Measurements from ENCODE around the gene CARNS1.
A peak's percentile ranks its signal among the peaks of the same experiment; 100 is the strongest.
"Not testable (repeated sequence)": the region's sequence is repeated elsewhere in the genome, so short reads cannot be mapped to it uniquely, and the experiment has no call there.

CARNS1 gene

DNA sequence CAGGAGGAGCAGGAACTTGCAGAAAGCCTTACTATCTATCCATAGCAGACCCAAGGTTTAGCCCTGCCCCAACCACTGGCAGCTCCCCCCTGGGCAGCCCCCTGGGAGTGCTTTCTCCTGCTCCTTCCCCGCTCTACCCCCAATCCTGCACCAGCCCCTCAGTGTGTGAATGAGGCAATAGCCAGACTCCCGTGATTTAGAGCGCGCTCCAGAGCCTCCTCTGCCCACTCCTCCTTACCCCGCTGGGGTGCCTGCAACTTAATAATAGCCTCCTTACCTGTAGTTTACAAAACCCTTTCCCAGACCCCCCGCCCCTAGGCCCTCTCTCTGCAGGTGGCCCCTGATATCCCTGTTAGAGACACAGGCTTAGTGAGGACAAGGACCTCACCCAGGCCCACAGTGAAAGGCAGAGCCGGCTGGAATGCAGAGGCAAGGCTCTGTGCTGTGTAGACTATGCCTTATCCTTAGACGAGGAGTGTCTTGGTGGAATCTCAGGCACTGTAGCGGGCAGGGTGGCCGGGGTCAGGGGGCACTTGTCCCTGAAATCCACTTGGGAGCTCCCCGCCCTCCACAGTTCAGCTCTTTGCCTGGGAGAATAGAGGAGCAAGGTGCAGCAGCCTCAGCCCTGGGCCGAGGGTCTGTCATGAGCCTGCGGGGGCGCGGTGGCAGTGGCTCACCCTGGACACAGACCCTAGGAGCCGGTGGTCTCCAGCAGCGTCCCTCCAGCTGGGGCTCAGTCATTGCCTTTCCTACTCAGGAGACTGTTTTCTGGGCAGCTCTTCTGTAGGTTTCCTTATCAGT lies 4.3 kb upstream of the CARNS1 start:
- DNase-seq, result no peak

DNA sequence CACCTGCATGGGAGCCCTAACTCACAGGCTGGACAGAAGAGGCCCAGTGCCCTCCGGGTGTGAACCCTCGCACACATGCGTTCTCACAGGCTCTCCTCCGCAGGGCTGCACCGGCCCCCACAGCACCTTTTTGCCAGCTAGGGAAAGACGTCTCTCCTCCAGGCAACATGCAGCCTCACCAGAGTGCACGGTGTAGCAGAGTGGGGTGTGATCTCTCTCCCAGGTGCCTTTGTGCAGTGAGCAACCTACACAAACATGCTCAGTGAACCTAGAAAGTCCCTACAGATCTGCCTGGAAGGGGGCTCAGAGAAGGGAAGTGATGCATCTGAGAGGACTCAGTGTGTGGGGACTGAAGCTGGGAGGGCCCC lies 3.7 kb upstream of the CARNS1 start:
- no peak for DNase-seq

- DNase-seq, result no peak
Observed at GRCh38 chr11:67412495-67413179, 2.8 kb upstream of the CARNS1 start.

DNA sequence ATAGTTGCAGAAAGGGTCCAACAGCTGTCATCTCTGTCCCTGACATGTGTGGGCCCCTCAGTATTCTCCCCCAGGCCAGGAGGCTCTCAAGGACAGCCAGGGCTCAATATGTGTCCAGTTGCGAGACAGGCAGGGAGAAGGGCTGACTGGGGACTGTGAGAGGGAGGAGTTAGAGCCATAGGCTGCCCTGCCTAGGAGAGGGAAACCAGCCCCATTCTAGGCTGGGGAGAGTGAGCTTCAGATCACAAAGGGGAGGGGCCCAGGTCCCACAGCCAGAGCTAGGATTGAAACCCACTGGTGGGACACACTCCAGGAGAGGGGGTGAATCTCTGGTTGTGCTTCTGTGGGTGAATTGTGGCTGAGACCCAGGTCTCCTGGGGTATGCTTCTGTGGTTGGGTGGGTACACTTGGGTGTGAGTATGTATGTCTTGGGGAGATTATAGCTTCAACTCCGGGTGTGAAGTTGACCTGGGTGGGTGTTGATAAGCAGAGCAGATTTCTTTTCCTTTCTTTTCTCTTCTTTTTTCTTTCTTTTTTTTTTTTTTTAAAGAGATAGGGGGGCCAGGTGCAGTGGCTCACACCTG lies 2.1 kb upstream of the CARNS1 start:
- no peak for DNase-seq

- DNase-seq, result peak; percentile 71
Observed at GRCh38 chr11:67416416-67417335, 1.2 kb downstream of the CARNS1 start.

DNA sequence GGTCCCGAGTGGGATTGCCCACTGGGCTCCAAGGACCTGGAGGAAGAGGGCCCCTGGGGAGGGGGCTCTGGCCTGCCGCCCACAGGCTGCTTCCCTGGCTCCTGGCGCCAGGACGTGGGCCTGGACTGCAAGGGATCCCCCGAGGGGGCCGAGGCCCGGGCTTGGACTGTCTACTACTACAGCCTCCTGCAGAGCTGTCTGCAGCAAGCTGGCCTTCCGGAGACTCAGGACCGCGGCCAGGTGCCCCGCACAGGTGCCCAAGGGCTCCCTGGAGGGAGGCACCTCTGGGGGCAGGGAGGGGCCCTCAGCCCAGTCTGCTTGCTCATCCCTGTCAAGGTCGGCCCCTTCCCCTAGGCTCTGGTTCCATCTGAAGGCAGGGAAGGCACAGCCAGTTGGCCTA lies 1.9 kb downstream of the CARNS1 start:
- DNase-seq, result no peak

DNA sequence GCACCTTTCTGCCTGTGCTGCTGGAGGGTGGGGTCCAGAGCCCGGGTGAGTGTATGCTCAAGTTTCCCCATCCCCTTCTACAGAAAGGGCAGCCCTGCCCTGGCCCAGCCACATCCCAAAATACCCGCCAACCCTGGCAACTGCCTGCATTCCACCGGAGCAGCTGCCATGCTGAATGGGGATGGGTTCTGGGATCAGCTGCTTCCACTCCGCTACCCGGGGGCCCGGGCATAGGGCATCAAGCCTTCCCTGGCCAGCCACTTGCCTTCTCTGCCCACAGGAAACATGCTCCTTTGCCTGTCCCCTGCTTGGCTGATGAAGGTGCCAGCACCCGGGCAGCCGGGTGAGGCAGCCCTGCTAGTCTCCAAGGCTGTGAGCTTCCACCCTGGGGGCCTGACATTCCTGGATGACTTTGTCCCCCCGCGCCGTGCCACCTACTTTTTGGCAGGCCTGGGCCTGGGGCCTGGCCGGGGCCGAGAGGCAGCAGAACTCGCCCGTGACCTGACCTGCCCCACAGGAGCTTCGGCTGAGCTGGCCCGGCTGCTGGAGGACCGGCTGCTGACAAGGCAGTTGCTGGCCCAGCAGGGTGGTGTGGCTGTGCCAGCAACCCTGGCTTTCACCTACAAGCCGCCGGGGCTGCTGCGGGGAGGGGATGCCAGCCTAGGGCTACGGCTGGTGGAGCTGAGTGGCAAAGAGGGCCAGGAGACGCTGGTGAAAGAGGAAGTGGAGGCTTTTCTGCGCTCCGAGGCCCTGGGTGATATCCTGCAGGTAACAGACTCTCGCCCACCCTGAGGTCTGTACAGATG lies 3.2 kb downstream of the CARNS1 start:
- no peak for DNase-seq

DNA sequence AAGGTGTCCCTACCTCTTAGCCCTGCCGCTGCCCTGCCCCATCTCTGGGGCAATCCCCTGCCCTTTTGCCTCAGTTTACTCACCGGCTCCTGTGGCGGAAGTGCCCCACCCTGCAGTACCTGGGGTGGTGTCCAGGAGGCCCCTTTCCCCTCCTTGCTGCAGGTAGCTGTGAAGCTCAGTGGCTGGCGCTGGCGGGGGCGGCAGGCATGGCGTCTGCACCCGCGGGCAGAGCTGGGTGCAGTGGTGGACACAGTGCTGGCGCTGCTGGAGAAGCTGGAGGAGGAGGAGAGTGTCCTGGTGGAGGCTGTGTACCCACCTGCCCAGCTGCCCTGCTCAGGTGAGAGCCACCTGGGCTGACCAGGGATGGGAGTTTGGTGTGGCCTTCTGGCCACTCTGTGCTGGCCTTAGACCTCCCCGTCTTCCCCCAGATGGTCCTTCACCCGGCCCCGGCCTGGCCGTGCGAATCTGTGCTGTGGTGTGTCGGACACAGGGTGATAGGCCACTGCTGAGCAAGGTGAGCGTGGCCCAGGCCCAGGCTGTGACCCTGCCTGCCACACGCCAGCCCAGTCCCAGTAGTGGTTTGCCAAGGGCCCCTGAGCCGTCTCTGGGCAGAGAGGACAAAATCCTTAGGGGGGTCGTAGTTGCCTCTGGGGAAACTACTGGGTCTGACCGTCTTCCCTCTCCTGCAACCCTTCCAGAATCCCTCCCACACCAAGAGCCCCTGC lies 4.0 kb downstream of the CARNS1 start:
- DNase-seq, result no peak

DNA sequence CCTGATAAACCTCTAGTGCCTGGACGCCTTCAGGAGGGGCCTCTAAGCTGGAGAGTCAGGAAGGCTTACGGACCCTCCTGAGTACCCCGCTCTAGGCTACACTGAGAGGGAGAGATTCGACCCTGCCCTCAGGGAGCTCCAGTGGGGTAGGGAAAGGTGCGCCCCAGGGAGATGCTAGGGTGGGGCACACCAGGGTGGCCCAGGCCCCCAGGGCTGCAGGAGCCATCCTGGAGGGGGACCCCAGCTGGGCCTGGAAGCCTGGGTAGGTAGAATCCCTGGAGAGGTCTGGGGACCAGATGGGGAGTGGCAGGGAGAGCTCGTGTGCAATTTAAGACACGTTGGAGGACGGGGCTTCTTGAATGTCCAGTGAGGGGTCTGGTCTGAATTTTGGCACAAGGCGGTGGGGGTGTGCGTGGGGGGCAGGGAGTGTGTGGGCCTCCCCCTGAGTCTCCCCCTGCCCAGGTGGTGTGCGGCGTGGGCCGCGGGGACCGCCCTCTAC lies 4.7 kb downstream of the CARNS1 start:
- DNase-seq, result no peak

GRCh38 chr11:67420646-67421429 lies 5.4 kb downstream of the CARNS1 start:
- DNase-seq, result peak; percentile 97

- no peak for DNase-seq
Observed at GRCh38 chr11:67421430-67422031, 6.1 kb downstream of the CARNS1 start.

DNA sequence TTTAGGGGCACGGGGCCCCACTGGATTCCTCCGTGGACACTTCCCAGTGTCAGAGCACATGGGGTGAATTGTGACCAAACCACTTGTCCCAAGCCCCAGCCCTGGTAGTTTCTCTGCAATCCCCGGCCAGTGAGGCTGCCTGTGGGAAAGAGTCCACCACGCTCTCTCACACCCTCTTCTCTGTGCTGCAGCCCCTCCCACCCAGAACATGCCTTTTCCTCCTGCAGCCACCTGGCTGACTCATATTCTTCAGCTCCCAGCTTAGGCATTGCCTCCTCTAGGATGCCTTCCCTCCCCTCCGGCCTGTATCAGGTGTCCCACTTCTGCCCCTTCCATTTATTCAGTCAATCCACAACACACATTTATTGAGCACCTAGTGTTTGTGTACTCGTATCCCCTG lies 7.4 kb downstream of the CARNS1 start:
- no peak for DNase-seq

DNA sequence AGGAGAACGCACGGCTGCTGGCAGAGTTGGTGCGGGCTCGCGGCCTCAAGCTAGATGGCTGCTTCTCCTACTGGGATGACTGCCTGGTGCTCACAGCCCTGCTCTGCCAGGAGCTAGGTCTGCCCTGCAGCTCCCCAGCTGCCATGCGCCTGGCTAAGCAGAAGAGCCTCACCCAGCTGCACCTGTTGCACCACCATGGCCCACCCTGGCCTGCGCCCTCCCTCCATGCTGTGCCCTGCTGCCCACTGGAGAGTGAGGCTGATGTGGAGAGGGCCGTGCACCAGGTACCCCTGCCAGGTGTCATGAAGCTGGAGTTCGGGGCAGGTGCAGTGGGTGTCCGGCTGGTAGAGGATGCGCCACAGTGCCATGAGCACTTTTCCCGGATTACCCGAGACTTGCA lies 8.0 kb downstream of the CARNS1 start:
- DNase-seq, result no peak

DNA sequence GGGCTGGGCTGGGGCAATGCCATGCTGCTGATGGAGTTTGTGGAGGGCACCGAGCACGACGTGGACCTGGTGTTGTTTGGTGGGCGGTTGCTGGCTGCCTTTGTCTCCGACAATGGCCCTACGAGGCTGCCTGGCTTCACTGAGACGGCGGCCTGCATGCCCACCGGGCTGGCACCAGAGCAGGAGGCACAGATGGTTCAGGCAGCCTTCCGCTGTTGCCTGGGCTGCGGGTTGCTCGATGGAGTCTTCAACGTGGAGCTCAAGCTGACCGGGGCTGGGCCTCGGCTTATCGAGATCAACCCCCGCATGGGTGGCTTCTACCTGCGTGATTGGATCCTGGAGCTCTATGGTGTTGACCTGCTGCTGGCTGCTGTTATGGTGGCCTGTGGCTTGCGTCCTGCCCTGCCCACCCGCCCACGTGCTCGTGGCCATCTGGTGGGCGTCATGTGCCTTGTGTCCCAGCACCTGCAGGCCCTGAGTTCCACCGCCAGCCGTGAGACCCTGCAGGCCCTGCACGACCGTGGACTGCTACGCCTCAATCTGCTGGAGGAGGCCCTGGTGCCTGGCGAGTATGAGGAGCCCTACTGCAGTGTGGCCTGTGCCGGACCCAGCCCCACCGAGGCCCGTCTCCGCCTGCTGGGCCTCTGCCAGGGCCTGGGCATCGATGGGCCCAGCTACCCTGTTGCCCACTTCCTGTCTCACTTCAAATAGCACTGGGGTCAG lies 8.6 kb downstream of the CARNS1 start:
- DNase-seq, result no peak

GRCh38 chr11:67427364-67427859 lies 11.9 kb downstream of the CARNS1 start:
- not testable (repeated sequence) for DNase-seq

DNA sequence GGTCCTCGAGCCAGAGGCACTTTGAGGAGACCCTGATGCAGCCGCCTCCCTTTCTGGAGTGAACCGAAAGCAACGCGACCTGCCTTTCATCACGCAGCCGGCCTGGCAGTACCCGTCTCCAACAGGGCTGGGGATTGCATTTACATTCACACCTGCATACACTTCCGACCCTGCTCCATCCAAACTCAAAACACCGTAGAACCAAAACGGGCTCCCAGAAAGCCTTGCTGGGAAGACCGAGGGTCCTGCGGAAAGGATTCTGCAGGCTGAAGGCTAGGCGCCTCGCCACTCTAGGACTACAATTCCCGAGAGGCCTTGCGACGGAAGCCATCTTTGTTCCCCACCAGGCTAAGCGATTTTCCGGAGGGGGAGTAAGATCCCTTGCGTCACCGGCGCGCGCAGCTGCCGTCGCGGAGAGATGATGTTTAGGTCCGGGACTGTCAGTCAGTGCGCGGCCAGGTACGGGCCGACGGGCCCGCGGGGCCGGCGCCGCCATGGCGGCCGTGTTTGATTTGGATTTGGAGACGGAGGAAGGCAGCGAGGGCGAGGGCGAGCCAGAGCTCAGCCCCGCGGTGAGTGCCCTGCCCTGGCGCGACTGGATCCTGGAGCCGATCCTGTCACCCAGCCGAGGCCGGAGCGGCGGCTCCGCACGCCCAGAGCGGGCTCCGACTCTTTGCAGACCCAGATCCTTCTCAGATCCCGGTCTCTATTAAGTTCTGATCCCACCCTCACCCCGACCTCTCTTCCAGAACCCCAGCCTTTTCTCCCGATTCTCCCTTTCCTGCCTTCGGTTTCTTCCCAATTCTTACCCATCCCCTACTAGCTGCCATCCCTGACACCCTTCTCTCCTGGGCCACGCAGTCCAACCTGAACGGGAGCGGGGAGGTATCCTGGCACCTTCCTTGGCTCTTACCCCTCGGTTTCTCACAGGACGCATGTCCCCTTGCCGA lies 12.8 kb downstream of the CARNS1 start, which contains the start of gene RPS6KB2:
Gene RPS6KB2, plus strand, starts transcription at position 443 of the 950 bp plus-strand sequence. Its CDS starts 52 bp downstream, at position 495.
- peak; percentile 100 for DNase-seq

DNA sequence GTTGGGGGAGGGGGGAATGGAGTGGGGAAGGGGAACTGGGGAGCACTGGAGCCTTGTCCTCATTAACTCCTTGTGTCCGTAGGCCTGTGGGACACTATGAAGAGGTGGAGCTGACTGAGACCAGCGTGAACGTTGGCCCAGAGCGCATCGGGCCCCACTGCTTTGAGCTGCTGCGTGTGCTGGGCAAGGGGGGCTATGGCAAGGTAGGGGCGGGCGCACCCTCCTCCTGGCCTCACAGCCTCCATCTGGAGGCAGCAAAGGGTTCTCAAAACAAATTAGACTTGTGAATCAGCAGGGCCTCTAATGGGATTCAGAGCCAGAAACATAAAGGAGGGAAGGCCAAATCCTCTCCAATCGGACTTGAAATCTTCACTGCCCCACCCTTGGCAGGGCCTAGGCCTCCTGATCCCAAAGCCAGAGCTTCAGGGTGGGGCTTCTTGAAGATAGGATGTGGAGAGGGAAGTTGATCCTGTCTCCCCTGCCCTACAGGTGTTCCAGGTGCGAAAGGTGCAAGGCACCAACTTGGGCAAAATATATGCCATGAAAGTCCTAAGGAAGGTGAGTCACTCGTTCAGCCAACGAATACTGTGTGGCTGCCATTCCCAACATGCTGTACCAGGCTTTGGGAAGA lies 13.7 kb downstream of the CARNS1 start:
- DNase-seq, result no peak
